Lung (tissue), 12 donors: ENCODE data around the gene KIFAP3. TPM values are rescaled to one million over a fixed set of nuclear protein-coding genes. Genes with fewer than 3 reads are reported as not detected.

Experiments
- ATAC-seq: fragments of 200-7000 bp; cut with Tn5 transposase; one replicate; pipeline ENCODE4 v1.9.1; 2020; ENCODE audit warnings: moderate number of reproducible peaks; ENCODE audit not compliant: insufficient read depth, low FRiP score
- DNase-seq, 3 donors: peaks; one replicate each; pipeline ENCODE4 v3.0.0-alpha.2; 2013 to 2017
- H3K27ac ChIP-seq, 2 donors: one replicate each; pipeline ENCODE4 v1.5.1; 2013; ENCODE audit warnings: mild to moderate bottlenecking in 2 of 2, moderate library complexity in 2 of 2, control low read depth in 1 of 2, inconsistent platforms in 1 of 2, low read depth in 1 of 2, low read length in 1 of 2
- H3K27me3 ChIP-seq, 3 donors: one replicate each; pipeline ENCODE4 v1.5.1; 2013; ENCODE audit warnings: low read length in 2 of 3; ENCODE audit not compliant: control insufficient read depth in 3 of 3, insufficient read depth in 3 of 3
- H3K36me3 ChIP-seq, 4 donors: one replicate each; pipeline ENCODE4 v1.5.1; 2013; ENCODE audit warnings: low read length in 4 of 4, mild to moderate bottlenecking in 1 of 4, moderate library complexity in 1 of 4; ENCODE audit not compliant: control insufficient read depth in 4 of 4, insufficient read depth in 4 of 4
- H3K4me1 ChIP-seq, 5 donors: one replicate each; pipeline ENCODE4 v1.5.1; 2013; ENCODE audit warnings: low read length in 5 of 5, mild to moderate bottlenecking in 2 of 5, moderate library complexity in 1 of 5; ENCODE audit not compliant: control insufficient read depth in 5 of 5, insufficient read depth in 5 of 5
- H3K4me3 ChIP-seq: one replicate; pipeline ENCODE4 v1.5.1; 2013; ENCODE audit warnings: mild to moderate bottlenecking, control low read depth, moderate library complexity
- H3K9ac ChIP-seq, 2 donors: one replicate each; pipeline ENCODE4 v1.5.1; 2013; ENCODE audit warnings: low read length in 2 of 2, control low read depth in 1 of 2; ENCODE audit not compliant: insufficient read depth in 1 of 2
- H3K9me3 ChIP-seq, 4 donors: one replicate each; pipeline ENCODE4 v1.5.1; 2013; ENCODE audit warnings: low read length in 3 of 4, mild to moderate bottlenecking in 1 of 4, moderate library complexity in 1 of 4; ENCODE audit not compliant: control insufficient read depth in 4 of 4, insufficient read depth in 3 of 4
- CTCF ChIP-seq: IDR thresholded peaks from 2 replicates; pipeline ENCODE4 v1.5.1; 2012; ENCODE audit warnings: mild to moderate bottlenecking; ENCODE audit errors: control extremely low read depth, extremely low read depth
- WGBS, 2 donors: extraction: QIAGEN DNeasy Blood & Tissue Kit; methylation state at CpG; one replicate each; pipeline ENCODE4 v1.1.7; 2013; 5-methylcytosine and 5-hydroxymethylcytosine counted together
- polyA plus RNA-seq, 2 donors: library from polyadenylated mRNA; stranded (reverse); fragments of 200-250 nt; gene quantifications; one replicate each; pipeline ENCODE4 v1.2.1, GENCODE V29; 2013
- total RNA-seq, 2 donors: library from RNA; depleted of rRNA in 1 of 2; stranded (reverse); fragments of >200 nt in 1 of 2; gene quantifications; one replicate each; pipeline ENCODE4 v1.2.1, GENCODE V29; 2014 to 2021
- donor health status: control.
- donor health status: control.
- donor health status: Bipolar disorder and iron deficiency.
- donor health status: healthy.
- donor health status: DM: yes; HTN: yes; CAD: no.

KIFAP3 gene
- total and polyA plus RNA-seq, 4 donors = 11.5 to 48.4 (median 17.3) TPM

DNA sequence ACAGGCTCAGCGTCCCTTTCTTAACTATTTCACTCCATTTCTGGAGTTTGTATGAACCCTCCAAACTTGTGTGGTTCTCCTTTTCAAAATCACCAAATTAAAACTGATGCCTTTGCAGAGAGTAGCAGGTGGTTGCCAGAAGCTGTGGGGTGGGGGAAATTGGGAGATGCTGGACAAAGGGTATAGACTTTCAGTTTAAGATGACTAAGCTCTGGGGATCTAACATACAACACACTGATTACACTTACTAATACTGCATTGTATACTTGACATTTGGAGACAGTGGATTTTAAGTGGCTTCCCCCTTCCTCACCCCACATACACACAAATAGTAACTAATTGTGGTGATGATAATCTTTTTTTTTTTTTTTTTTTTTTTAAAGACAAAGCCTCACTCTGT is 169.7 kb downstream of the KIFAP3 start:
- DNase-seq = no peak

DNA sequence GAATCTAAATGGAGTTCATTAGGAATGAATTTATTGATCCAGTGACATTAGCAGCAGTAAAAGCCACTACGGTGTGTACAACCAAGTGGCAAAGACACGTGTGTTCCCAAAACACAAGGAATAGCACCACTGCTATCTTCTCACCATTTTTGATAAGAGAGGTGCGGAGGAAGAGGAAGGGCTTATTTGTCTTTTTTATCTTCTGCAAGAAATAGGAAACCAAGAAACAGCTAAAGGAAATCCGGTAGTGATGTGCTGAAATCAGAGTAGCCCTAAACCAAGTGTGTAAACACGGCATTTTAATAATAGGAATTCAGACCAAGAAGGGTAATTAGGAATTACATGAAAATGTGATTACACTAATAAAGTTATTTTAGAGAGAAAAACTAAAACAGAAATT is 171.7 kb downstream of the KIFAP3 start:
- Histone ChIP-seq H3K4me3 (no peak overlapping the region), H3K27me3 (peaks cover 0 to 3% (median 0%) of the 10 kb centered on the region in 3 donors), H3K27ac (no peak overlapping the region), H3K9me3 (peaks cover 0 to 2% (median 0%) of the 10 kb centered on the region in 4 donors), H3K9ac (no peak overlapping the region), H3K36me3 (no peaks in the 10 kb centered on the region), H3K4me1 (no peaks in the 10 kb centered on the region)
- 28 to 47% methylated on average over 5 of the region's 5 CpGs for WGBS, 2 donors
- no peak for ATAC-seq
- DNase-seq = no peak
- TF ChIP-seq CTCF = no peak

More for the DNA sequence above, 169.7 kb downstream of the KIFAP3 start:
- no peak overlapping the region for H3K4me3 ChIP-seq
- no peak for ATAC-seq
- H3K36me3 ChIP-seq = no peaks in the 10 kb centered on the region
- no peaks in the 10 kb centered on the region for H3K27me3 ChIP-seq
- H3K27ac ChIP-seq = no peak overlapping the region
- 91 to 93% methylated on average over 1 of the region's 1 CpG for WGBS, 2 donors
- no peak overlapping the region for H3K9ac ChIP-seq
- H3K9me3 ChIP-seq = peaks cover 0 to under 1% (median 0%) of the 10 kb centered on the region in 4 donors
- TF ChIP-seq CTCF = no peak
- no peaks in the 10 kb centered on the region for H3K4me1 ChIP-seq

- Histone ChIP-seq H3K9me3 (peaks cover 0 to 2% (median 0%) of the 10 kb centered on the region in 4 donors), H3K4me1 (no peaks in the 10 kb centered on the region), H3K27ac (no peak overlapping the region), H3K9ac (no peak overlapping the region), H3K27me3 (peaks cover 0 to 3% (median 0%) of the 10 kb centered on the region in 3 donors), H3K4me3 (no peak overlapping the region), H3K36me3 (no peaks in the 10 kb centered on the region)
- DNase-seq = no peak
- no peak for TF ChIP-seq CTCF
- no peak for ATAC-seq
Observed at GRCh38 chr1:169901115-169901514, 173.4 kb downstream of the KIFAP3 start.

DNA sequence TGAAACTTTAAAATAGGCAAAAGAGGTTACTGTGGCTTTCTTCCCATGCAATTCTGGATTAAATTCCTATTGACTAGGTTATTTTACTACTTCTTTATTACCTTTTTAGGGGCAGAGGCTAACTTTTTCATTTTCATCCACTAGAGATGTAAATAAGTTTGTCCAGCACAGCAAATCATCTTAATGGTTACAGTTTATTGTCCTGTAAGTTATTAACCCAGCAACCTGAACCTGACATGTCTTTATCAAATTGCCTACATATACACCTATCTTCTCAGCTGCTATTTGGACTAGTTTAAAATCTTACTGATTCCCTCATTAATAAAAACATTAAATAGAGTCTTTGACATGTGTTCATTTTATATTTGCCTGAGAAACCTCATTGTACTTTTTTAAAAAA is 173.9 kb downstream of the KIFAP3 start:
- H3K4me3 ChIP-seq = no peak overlapping the region
- H3K9me3 ChIP-seq = peaks cover 0 to 2% (median 0%) of the 10 kb centered on the region in 4 donors
- ATAC-seq (no peak), DNase-seq (no peak)
- H3K9ac ChIP-seq = no peak overlapping the region
- no peak for TF ChIP-seq CTCF
- no peaks in the 10 kb centered on the region for H3K4me1 ChIP-seq
- no peaks in the 10 kb centered on the region for H3K36me3 ChIP-seq
- H3K27me3 ChIP-seq = peaks cover 0 to 3% (median 0%) of the 10 kb centered on the region in 3 donors
- no peak overlapping the region for H3K27ac ChIP-seq
